ENCODE data around the gene NBEA.
A peak's percentile ranks its signal among the peaks of the same experiment; 100 is the strongest.
"Not testable (repeated sequence)": the region's sequence is repeated elsewhere in the genome, so short reads cannot be mapped to it uniquely, and the experiment has no call there.

NBEA gene

DNA sequence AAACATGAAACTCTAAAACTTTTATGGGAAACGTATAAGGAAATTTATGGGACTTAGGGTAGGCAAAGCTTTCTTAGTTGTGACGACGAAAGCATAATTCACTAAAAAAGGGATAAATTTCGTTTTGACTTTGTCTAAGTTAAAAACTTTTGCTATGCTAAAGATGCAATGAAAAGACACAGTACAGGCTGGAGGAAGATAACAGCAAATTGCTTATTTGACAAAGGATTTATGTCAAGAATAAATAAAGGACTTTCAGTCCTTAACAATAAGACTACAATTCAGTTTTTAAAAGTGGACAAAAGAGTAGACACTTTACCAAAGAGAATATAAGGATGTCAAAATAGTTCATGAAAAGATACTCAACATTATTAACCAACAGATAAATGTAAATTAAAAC, 150.2 kb downstream of the NBEA start:
- DNase-seq (ENCODE audit: low read depth in 2 of 2) = no peak

GRCh38 chr13:35092751-35093150, 150.7 kb downstream of the NBEA start:
- no peak for DNase-seq (ENCODE audit: low read depth in 2 of 2)

GRCh38 chr13:35093356-35093755, 151.3 kb downstream of the NBEA start:
- no peak for DNase-seq (ENCODE audit: low read depth in 2 of 2)

- DNase-seq (ENCODE audit: low read depth in 2 of 2) = not testable (repeated sequence)
Observed at GRCh38 chr13:35106771-35107170, 164.7 kb downstream of the NBEA start.

GRCh38 chr13:35107535-35107934, 165.5 kb downstream of the NBEA start:
- no peak for DNase-seq (ENCODE audit: low read depth in 2 of 2)

DNA sequence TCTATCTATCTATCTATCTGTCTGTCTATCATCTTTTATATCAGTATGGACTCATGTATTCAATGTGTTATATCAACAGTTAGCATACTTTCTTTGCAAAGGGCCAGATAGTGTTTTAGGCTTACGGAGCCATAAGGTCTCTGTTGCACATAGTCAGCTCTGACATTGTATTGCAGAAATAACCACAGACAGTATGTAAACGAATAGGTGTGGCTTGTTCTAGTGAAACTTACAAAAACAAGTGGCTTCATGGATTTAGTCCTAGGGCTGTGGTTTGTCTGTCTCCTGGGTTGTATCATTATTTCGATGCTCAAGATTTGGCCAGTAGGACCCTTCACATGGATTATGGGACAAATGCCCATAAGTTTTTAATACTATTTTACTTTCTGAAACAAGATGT, 171.5 kb downstream of the NBEA start:
- DNase-seq (ENCODE audit: low read depth in 2 of 2) = not testable (repeated sequence)

DNA sequence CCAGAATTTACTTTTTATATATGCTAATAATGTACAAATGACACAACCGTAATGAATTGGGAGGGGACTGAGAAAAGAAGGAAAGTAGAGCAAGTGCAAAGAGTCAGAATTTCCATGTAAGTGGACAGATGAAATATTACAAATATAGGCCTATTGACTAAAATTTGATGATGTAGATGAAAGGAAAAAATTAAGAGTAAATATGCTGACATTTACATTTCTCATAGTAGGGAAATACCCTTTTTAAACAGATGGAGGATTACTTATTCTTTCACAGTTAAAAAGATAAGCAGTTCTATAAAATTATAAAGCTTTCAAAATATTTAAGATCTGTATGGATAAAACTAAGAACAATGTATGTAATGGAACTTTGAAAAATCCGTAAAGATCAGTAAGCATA, 185.4 kb downstream of the NBEA start:
- no peak for DNase-seq (ENCODE audit: low read depth in 2 of 2)

DNA sequence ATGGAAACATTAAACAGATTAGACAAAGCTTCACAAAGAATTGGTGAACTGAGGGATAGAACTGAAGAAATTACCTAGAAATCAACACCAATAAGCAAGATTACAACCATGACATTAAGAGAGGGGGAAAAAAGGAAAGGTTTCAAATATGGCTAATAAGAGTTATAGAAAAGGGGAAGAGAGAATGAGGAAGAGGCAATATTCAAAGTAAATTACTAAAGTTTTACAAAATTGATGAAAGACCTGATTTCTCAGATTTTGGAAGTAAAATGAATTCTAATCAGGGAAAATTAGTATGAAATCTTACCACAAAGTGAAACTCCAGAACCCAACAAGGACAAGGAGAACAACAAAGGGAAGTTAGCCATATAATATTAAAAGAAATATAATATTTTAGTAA, 187.4 kb downstream of the NBEA start:
- DNase-seq (ENCODE audit: low read depth in 2 of 2) = no peak

- DNase-seq (ENCODE audit: low read depth in 2 of 2) = no peak
Observed at GRCh38 chr13:35131471-35131870, 189.4 kb downstream of the NBEA start.

GRCh38 chr13:35136585-35136984, 194.5 kb downstream of the NBEA start:
- no peak for DNase-seq (ENCODE audit: low read depth in 2 of 2)

GRCh38 chr13:35139591-35139990, 197.5 kb downstream of the NBEA start:
- peak in 1 of 2 experiments; percentile 4 for DNase-seq (ENCODE audit: low read depth in 2 of 2)

GRCh38 chr13:35140321-35140720, 198.3 kb downstream of the NBEA start:
- DNase-seq (ENCODE audit: low read depth in 2 of 2) = no peak

DNA sequence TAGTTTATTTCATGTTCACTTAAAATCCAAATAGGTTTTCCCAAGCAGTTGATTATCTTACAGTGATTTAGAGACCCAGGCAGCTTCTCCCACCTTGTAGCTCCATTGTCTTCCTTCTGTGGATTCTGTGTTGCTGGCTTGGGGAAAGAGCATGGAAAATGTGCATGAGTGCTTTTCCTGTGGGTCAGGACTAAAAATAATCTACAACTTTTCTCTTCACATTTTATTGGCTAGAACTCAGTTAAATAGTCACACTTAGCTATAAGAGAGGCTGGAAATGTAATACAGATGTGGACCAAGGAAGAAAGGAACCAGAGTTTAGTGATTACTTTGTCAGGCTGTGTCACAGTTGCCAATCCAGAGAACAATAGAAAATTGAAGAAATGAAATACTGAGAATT, 198.8 kb downstream of the NBEA start:
- DNase-seq (ENCODE audit: low read depth in 2 of 2) = no peak

GRCh38 chr13:35143123-35143522, 201.1 kb downstream of the NBEA start:
- DNase-seq (ENCODE audit: low read depth in 2 of 2) = no peak

DNA sequence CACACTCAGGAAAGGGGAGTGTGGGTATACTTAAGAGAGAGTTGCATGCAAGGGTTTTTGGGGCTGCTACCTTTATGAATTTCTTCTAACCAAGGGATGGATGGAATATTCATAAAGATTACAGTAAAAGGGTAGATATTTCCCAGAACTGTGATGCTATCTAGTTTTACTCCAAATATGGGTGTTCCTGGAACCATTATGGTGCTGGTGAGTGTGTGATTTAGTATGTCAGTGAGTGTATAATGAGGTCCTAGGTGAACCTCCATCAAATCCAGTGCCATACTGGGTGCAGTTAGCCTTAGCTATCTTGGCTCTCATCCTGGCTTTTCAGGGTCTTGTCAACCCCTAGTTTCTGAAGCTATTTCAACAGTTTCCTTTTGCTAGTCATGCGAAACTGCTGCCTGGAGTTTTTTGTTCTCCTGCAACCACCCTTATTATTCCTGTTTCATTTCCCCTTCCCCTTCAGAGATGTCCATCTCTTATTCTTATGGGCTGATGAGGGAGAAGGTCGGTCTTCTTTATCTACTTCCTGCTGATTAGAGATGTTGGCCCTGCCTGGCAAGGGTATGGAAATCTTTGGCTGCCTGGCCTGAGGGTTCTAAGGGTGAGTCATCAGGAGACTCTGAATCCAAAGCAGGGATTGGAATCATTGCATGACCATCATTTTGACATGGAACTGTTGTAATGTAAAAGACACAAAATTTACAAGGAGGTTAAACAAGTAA, 202.3 kb downstream of the NBEA start:
- DNase-seq (ENCODE audit: low read depth in 2 of 2) = no peak

DNA sequence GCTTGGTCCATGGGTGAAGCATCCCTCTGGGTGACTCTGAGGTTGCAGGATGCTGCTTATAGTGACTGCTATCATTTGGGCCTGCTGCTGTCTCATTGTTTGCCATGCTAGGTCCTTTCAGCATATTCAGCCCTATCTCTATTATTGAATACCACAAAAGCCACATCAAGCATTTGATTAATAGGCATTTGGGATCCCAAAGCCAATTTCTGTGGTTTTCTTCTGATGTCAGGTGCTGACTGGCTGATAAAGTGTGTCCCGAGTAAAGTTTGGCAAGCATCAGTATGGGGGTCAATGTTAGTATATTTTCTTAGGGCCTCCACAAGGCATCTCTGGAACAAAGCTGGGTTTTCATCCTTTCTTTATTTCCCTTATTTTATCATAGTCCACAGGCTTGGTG, 204.6 kb downstream of the NBEA start:
- DNase-seq (ENCODE audit: low read depth in 2 of 2) = no peak

DNA sequence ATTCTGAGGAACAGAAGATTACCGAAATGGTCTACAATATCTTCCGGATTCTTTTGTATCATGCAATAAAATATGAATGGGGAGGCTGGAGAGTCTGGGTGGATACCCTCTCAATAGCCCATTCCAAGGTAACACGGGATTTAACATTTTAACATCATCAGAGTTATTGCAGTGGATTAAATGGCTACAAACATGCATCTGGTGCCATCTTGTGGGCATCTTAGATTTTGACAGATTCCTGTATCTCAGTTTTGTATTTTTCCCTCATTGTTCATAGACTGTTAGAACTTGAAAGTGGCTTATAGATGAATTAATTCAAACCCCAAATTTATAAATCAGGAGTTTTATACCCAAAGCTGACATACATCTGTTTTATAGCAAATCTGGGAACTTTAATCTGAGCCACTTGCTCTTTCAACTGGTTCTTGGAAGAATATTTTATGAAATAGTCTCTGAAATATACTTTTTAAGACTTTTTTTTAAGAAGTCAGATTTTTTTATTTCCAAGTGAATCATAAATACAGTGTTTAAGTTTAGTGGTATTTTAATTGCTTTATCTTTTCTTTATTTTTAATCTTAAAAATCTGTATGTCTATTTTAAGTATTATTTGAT, 215.2 kb downstream of the NBEA start:
- peak in 1 of 2 experiments; percentile 17 for DNase-seq (ENCODE audit: low read depth in 2 of 2)

DNA sequence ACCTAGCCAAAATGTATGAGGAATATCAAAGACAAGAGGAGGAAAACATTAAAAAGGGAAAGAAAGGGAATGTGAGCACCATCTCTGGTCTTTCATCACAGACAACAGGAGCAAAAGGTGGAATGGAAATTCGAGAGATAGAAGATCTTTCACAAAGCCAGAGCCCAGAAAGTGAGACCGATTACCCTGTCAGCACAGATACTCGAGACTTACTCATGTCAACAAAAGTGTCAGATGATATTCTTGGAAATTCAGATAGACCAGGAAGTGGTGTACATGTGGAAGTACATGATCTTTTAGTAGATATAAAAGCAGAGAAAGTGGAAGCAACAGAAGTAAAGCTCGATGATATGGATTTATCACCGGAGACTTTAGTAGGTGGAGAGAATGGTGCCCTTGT, 217.0 kb downstream of the NBEA start:
- DNase-seq (ENCODE audit: low read depth in 2 of 2) = no peak

GRCh38 chr13:35160896-35161295, 218.8 kb downstream of the NBEA start:
- DNase-seq (ENCODE audit: low read depth in 2 of 2) = no peak

DNA sequence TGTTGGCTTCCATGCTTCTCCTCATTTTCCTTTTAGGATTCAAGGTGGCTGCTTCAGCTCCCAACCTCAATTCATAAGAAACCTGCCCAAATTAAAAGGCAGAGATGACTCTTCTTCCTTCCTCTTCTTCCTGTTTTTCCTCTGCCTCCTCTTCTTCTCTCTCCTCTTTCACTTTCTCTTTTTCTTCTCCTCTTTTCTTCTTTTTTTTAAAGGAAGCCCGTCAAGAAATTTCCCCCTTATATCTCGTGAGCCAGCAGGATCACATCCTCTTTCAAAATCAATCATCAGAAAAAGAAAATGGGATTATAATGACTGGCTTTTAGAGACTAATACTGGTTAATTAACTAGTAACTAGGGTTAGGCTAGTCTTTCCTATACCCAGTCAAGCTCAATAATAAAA, 220.3 kb downstream of the NBEA start:
- no peak for DNase-seq (ENCODE audit: low read depth in 2 of 2)

GRCh38 chr13:35163674-35164073, 221.6 kb downstream of the NBEA start:
- DNase-seq (ENCODE audit: low read depth in 2 of 2) = no peak

GRCh38 chr13:35164324-35164932, 222.4 kb downstream of the NBEA start:
- DNase-seq (ENCODE audit: low read depth in 2 of 2) = peak in 1 of 2 experiments; percentile 6

DNA sequence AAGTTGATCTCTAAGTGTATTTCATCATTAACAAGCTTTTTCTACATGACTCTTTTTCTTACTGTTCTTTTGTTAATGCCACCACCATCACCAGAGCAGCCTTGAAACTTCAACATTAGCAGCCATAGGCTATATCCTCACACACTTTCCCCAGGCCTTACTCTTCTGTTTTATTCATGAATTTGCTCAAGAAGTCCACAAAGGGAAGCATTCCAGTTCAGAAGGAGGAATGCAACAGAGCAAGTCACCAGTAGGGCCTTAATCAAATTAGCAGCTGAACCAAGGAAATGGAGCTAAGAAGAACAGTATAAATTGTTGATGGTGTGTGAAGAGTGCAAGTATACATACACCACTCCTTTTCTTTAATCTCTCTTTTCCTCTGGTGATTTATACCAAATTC, 223.1 kb downstream of the NBEA start:
- DNase-seq (ENCODE audit: low read depth in 2 of 2) = no peak
